ENCODE measurements around the gene TRABD2A.

The TRABD2A gene

GRCh38 chr2:84821806-84822205 is 59.1 kb downstream of the TRABD2A start:
- Histone ChIP-seq H3K36me3 (ENCODE audit: insufficient read depth, low read length) (no peaks in the 10 kb centered on the region), H2AFZ (ENCODE audit: low read length) (no peak overlapping the region)

GRCh38 chr2:84817239-84817655 is 63.6 kb downstream of the TRABD2A start:
- Histone ChIP-seq H4K20me1 (ENCODE audit: insufficient read depth, low read length, poor library complexity, severe bottlenecking) (no peaks in the 10 kb centered on the region), H3K36me3 (ENCODE audit: insufficient read depth, low read length) (no peaks in the 10 kb centered on the region), H3K27me3 (ENCODE audit: insufficient read depth, low read length, poor library complexity, severe bottlenecking) (no peaks in the 10 kb centered on the region), H3K4me2 (ENCODE audit: low read depth, low read length, poor library complexity, severe bottlenecking) (no peak overlapping the region), H3K9me3 (ENCODE audit: insufficient read depth, low read depth, low read length) (no peaks in the 10 kb centered on the region), H3K79me2 (ENCODE audit: insufficient read depth, low read length) (no peaks in the 10 kb centered on the region), H3K4me1 (ENCODE audit: insufficient read depth, low read length, poor library complexity, severe bottlenecking) (no peaks in the 10 kb centered on the region), H3K4me3 (ENCODE audit: low read length, poor library complexity, severe bottlenecking) (no peak overlapping the region), H3K9me2 (replicated peaks; ENCODE audit: low read depth, low read length) (no peaks in the 10 kb centered on the region), H3K9ac (ENCODE audit: low read depth, low read length, poor library complexity, severe bottlenecking) (no peak overlapping the region), H2AFZ (ENCODE audit: low read length) (no peak overlapping the region), H3F3A (ENCODE audit: low read depth) (no peaks in the 10 kb centered on the region)
- TF ChIP-seq EZH2phosphoT487 (IDR thresholded peaks at IDR 0.05; ENCODE audit: borderline replicate concordance) (no peak), CTCF (conservative IDR thresholded peaks at IDR 0.05; ENCODE audit: low read length) (no peak)

More at GRCh38 chr2:84821806-84822205, 59.1 kb downstream of the TRABD2A start:
- TF ChIP-seq CTCF (conservative IDR thresholded peaks at IDR 0.05; ENCODE audit: low read length) (no peak), EZH2phosphoT487 (IDR thresholded peaks at IDR 0.05; ENCODE audit: borderline replicate concordance) (no peak)
- Histone ChIP-seq H4K20me1 (ENCODE audit: insufficient read depth, low read length, poor library complexity, severe bottlenecking) (no peaks in the 10 kb centered on the region), H3F3A (ENCODE audit: low read depth) (no peaks in the 10 kb centered on the region), H3K9me3 (ENCODE audit: insufficient read depth, low read depth, low read length) (no peaks in the 10 kb centered on the region), H3K4me2 (ENCODE audit: low read depth, low read length, poor library complexity, severe bottlenecking) (no peak overlapping the region), H3K4me1 (ENCODE audit: insufficient read depth, low read length, poor library complexity, severe bottlenecking) (no peaks in the 10 kb centered on the region), H3K4me3 (ENCODE audit: low read length, poor library complexity, severe bottlenecking) (no peak overlapping the region), H3K27me3 (ENCODE audit: insufficient read depth, low read length, poor library complexity, severe bottlenecking) (no peaks in the 10 kb centered on the region), H3K9ac (ENCODE audit: low read depth, low read length, poor library complexity, severe bottlenecking) (no peak overlapping the region), H3K79me2 (ENCODE audit: insufficient read depth, low read length) (no peaks in the 10 kb centered on the region), H3K9me2 (replicated peaks; ENCODE audit: low read depth, low read length) (no peaks in the 10 kb centered on the region)

GRCh38 chr2:84816426-84817026 is 64.4 kb downstream of the TRABD2A start:
- Histone ChIP-seq H3K9ac (ENCODE audit: low read depth, low read length, poor library complexity, severe bottlenecking) (no peak overlapping the region), H3K4me2 (ENCODE audit: low read depth, low read length, poor library complexity, severe bottlenecking) (no peak overlapping the region), H3K4me3 (ENCODE audit: low read length, poor library complexity, severe bottlenecking) (no peak overlapping the region), H3K9me3 (ENCODE audit: insufficient read depth, low read depth, low read length) (no peaks in the 10 kb centered on the region), H3F3A (ENCODE audit: low read depth) (no peaks in the 10 kb centered on the region), H3K79me2 (ENCODE audit: insufficient read depth, low read length) (no peaks in the 10 kb centered on the region), H3K4me1 (ENCODE audit: insufficient read depth, low read length, poor library complexity, severe bottlenecking) (no peaks in the 10 kb centered on the region), H3K36me3 (ENCODE audit: insufficient read depth, low read length) (no peaks in the 10 kb centered on the region), H2AFZ (ENCODE audit: low read length) (no peak overlapping the region), H3K27me3 (ENCODE audit: insufficient read depth, low read length, poor library complexity, severe bottlenecking) (no peaks in the 10 kb centered on the region), H3K9me2 (replicated peaks; ENCODE audit: low read depth, low read length) (no peaks in the 10 kb centered on the region), H4K20me1 (ENCODE audit: insufficient read depth, low read length, poor library complexity, severe bottlenecking) (no peaks in the 10 kb centered on the region)
- no peak for TF ChIP-seq CTCF (conservative IDR thresholded peaks at IDR 0.05; ENCODE audit: low read length)
- no peak for TF ChIP-seq EZH2phosphoT487 (IDR thresholded peaks at IDR 0.05; ENCODE audit: borderline replicate concordance)

All from Loucy (cell line).